AML-193 (cell line): ENCODE results near the gene RAB5IF.
"Not testable (repeated sequence)": the region's sequence is repeated elsewhere in the genome, so short reads cannot be mapped to it uniquely, and the experiment has no call there.

Experiments used
- DNase-seq, 2 experiments: peaks; one replicate each; lab custom pipeline; 2025; lab: John Stamatoyannopoulos, UW

The RAB5IF gene

GRCh38 chr20:36605399-36606157 lies at the start of gene RAB5IF:
TSS of gene RAB5IF (plus strand) at chr20:36605779. CDS start at chr20:36605952, 173 bp downstream.
- DNase-seq: peak; percentile 94 to 97

- no peak for DNase-seq
These were observed 42.9 kb upstream of the RAB5IF start for GRCh38 chr20:36562724-36563123.

- DNase-seq: no peak
These were observed 42.2 kb upstream of the RAB5IF start for GRCh38 chr20:36563374-36563773.

GRCh38 chr20:36564078-36564725 lies 41.4 kb upstream of the RAB5IF start:
- DNase-seq: not testable (repeated sequence)

- not testable (repeated sequence) for DNase-seq
These were observed 40.9 kb upstream of the RAB5IF start for GRCh38 chr20:36564726-36565121.

GRCh38 chr20:36565520-36565919 lies 40.1 kb upstream of the RAB5IF start:
- DNase-seq: no peak

GRCh38 chr20:36569847-36570429 lies 35.6 kb upstream of the RAB5IF start:
- no peak for DNase-seq

- no peak for DNase-seq
These were observed 33.7 kb upstream of the RAB5IF start for GRCh38 chr20:36571564-36572504.

- no peak for DNase-seq
These were observed 32.9 kb upstream of the RAB5IF start for GRCh38 chr20:36572701-36573102.

- peak; percentile 37 to 45 for DNase-seq
These were observed 32.3 kb upstream of the RAB5IF start, which contains the start of gene TGIF2 for GRCh38 chr20:36573103-36573797. TSS of gene TGIF2 (plus strand) at chr20:36573597. CDS start at chr20:36578775, 5,178 bp downstream.

- DNase-seq: peak; percentile 33 to 38
These were observed 31.7 kb upstream of the RAB5IF start for GRCh38 chr20:36573798-36574365.

- DNase-seq: peak; percentile 23 to 38
These were observed 31.0 kb upstream of the RAB5IF start for GRCh38 chr20:36574366-36575135.

- DNase-seq: no peak
These were observed 29.5 kb upstream of the RAB5IF start for GRCh38 chr20:36576081-36576445.

- no peak for DNase-seq
These were observed 27.1 kb upstream of the RAB5IF start for GRCh38 chr20:36578356-36579041.

GRCh38 chr20:36579996-36580545 lies 25.5 kb upstream of the RAB5IF start:
- DNase-seq: no peak

GRCh38 chr20:36582322-36582721 lies 23.3 kb upstream of the RAB5IF start:
- DNase-seq: no peak

GRCh38 chr20:36582821-36583220 lies 22.8 kb upstream of the RAB5IF start:
- no peak for DNase-seq

- no peak for DNase-seq
These were observed 21.5 kb upstream of the RAB5IF start for GRCh38 chr20:36584018-36584481.
